OCI-M1 (cell line): ENCODE measurements around the gene GNAS-AS1.

Experiments used
- DNase-seq: peaks from one replicate; lab custom pipeline; 2025; lab: John Stamatoyannopoulos, UW

GNAS-AS1 gene

DNA sequence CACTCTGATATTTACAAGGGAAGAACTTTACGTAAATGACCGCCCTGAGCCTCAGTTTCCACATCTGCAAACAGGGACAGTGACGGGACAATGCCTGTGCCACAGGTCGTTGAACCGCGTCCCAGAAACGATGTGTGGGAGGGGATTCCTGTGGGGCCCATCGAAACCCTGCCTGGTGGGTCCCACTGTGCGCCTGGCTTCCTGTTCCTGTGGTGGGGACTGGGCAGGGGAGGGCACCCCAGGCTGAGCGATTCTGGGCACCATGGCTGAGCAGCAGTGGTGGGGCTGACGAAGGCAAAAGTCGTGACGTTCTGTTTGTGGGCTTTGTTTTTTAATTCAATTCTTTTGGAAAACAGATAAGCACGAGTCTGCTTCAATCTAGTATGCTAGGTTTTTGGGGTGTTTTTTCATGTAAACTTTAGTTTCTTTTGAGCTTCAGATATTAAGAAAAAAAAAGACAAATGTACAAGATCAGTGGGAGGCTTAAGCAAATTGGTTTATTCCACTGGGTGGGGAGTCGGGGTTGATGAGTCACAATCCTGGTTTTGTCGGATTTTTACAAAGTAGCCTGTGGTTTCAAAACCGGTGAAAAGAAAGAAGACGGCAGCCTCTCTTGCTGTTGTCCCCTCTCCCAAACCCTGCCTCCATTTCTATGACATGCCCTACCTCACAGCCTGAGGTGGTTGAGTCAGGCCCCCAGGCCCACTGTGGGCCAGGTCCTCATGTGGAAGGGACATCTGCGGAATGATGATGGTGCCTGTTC lies 40.4 kb downstream of the GNAS-AS1 start:
- DNase-seq, result peak; percentile 1

DNA sequence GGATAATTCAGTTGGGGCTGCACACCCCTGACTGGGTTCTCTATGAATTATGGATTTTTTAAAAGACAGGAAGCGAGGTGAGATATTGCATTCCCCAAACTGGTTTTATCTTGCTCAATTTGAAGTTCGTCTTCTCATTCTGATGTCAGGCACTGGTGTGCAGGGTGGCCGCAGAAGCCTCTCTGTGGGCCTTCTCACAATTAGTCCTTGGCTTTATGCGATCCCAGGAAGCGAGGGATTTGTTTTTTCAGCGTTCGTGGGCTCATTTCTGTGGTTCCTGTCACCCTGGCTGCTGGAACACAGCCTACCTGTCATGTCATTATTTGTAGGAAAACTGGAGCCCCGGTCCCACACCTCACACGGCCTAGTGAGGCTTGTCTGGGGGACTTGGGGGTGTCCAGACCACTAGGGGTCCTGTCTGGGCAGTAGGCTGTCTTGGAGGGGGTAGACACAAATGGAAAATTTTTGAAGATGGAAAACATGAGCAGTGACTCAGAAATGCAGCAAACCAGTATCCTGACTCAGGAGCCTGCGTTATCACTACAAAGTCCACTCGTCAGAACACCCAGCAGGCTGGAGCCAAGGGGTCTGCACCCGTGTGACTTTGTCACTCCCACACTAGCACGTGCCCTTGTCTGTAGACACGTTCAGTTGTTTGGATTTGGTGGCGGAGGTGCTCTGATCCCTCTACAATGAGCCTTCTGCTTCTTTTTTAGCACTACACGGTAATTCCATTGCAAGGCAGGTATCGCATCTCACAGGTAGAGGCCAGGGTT lies 42.2 kb downstream of the GNAS-AS1 start:
- no peak for DNase-seq

DNA sequence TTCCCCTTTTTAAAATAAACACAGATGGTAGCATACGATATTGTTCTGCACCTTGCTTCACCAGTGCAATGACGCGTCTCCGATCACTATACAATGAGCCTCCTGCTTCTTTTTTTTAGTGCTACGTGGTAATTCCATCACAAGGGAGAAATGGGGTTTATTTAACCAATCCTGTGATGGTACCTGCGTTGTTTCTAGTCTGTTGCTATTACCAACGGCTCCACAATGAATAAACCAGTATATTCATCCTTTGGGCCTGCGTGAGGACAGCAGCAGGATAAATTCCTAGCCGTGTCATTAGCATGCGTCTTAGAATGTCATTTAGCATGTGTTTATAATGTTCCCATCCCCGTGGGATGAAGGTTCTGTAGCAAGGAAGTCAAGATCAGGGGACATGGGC lies 42.9 kb downstream of the GNAS-AS1 start:
- DNase-seq, result no peak

DNA sequence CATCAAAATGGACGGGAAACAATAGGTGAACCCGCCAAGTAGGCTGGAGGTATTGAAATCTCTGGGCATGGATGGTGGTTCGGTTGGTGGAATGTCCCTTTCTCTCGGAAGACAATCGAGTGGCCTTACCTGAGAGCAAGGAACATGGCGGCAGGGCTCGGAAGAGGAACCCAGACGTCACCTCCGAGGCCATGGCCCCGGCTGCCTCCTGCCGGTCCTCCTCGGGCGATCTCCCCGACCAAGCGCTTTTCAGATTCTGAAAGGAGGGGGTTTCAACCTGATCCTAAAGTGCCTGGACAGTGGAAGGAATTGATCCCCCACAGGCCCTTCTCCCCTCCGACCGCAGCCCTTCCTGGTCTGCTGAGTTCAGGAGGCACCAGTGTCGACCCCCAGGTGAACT lies 47.2 kb downstream of the GNAS-AS1 start:
- no peak for DNase-seq

DNA sequence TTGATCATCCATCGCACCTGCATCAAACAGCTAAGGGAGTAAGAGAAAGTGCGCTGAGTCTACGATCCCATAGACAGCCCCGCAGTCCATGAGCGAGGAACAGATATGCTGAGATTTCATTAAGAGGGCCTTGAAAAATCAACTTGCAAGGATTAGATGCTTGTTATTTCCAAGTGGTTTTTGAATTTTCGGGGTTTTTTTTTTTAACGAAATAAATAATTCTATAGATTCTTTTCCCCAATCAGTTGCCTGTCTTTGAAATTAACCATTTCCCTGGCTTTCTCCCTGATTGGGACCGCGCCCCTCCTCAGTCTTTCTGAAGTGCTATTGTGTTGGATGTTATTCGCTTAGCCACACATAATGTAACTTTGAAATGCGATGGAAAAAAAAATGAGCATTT lies 48.6 kb downstream of the GNAS-AS1 start:
- no peak for DNase-seq

DNA sequence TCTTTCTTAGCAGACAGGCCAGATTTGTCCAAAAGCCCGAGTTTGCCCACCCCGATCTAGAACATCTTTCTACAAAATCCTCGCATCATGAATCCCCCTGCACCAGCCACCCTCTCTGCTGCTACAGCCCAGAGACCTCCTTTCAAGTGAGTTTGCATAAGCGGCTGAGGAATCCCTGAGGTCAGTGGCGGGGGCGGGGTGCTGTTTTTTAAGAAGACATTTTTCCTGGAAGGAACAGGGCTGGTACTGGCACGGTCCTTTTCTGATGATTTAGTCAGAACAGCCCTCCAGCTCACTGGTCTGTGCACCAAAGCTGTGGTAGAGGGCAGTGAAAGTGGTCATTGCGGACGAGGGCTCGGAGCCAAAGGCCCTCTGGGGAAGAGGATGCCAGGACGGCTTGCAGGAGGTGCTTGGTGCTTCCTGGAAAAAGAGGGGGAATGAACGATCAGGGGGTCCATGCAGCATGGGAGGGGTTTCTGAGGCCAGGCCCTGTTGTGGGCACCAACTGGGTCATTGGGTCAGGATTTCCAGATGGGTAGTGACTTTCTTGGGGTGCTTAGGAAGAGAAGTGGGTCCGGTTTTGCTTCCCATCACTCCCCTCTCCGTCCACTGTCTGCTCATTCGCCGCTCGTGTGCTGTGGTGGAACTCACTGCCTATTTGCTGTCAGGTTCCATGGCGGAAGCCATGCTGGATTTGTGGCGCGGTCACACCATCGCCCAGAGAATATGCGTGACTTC lies 50.4 kb downstream of the GNAS-AS1 start:
- DNase-seq, result no peak

DNA sequence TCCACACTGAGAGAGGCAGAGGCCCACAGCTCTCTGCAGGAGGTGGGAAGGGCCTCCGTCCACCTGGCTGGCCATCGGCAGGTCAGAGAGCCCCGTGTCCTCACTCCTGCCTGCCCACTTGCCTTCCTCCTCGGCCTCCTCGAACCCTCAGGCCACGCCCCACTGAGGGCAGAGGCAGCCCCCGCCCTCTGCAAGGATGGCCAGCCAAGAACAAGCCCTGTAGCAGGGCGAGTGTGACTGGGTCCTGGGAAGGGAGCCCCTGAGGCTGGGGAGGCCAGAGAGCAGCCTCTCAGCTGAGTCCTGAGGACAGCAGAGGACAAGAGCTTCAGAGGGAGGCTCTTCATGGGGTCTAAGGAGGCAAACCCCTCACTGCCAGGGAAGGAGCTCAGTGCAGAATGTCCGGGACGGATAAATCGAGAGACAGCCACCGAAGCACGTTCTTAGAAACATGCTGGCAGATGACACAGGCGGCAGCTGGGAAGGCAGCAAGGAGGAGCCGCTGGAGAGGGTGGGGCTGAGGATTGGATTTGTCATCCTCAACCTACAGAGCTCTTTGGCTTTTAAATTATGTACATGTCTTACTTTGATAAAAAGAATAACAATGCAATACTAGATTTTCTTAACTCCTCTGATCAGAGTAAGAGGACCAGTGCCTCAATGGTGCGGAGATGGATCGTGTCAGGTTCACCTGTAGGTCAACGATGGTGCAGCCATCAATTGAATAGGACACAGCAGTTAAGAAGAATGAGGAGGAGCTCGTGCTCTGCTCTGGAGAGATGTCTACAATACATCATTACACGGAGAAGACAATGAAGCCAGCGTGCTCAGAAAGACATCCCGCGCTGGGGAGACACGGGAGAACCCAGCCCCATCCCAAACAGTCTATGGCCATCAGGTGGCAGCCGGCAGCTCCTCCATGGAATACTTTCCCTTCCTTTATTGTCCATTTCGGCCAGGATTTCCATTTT lies 53.0 kb downstream of the GNAS-AS1 start:
- DNase-seq, result no peak

DNA sequence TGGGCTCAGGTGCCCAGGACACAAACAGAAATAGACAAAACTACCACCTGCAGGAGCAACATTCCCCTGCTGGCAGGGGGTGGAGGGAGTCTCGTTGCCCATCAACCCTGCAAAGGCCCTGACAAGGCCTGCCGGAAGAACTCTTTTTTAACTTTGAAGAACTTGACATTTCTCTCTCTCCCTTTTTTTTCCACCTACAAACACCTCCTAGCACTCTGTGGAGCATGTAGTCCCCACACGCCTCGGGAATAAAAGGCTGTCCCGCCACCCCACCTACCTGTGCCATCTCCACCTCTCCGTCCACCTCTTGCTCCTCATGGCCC lies 54.8 kb downstream of the GNAS-AS1 start:
- DNase-seq, result no peak

DNA sequence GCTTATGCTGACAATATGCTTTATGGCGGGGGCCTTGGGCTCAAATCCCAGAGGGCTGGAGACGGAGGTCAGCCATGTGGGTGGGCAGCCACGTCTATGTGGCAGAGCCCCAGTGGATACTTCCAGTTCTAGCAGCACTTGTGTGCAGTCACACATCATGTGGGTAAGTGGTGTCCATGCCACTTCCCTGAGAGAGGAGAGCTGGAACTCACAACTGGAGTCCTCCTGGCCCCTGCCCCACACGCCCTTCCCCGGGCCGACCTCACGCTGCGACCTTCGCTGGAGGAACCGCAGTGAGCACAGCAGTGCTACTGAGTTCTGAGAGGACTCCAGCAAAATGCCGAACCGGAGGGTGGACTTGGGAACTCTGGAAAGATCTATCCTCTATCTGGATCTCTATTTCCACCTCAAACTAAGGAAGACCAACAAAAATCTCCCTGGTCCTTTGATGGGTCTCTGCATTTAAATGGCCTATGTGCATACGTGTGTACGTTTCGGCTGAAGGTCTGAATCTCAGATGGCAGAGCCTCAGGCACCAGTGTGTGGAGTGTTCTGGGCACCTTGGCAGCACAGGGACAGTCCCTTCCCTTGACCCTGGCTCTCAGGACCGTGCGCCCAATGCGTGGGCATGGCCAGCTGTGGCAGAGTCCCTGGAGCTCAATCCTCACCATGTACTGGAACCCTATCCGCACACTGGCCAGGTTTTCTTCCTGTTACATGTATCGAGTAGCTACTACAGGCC lies 55.4 kb downstream of the GNAS-AS1 start:
- no peak for DNase-seq

DNA sequence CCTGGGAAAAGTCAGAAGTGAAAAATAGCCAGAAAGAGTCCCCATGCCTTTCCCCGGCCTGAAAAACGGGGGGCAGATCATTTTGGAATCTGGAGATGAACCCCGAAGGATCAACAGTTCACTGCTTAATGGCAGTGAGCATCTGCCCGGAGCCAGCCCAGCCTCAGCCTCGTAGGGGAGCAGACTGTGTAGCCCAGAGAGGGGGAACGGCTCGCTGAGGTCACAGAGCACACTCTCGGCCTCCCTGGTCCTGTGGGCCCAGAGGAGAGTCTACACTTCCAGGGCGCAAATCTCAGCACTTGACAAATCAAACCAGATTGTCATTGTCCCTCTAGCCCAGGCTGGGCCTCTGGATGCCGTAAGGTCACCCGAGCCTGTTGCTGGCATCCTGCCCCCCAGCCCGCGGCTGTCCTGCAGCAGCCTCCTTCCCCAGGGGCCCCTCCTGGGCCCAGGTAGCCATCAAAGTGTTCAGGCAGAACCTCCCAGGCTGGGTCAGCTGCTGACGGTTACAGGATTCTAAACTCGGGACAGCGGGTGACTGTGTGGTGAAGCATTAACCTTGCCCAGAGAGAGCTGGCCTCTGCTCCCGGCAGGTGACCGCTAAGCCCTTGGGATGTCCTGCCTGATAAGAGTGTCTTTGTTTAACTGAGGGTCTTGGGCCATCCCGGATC lies 56.1 kb downstream of the GNAS-AS1 start:
- no peak for DNase-seq

DNA sequence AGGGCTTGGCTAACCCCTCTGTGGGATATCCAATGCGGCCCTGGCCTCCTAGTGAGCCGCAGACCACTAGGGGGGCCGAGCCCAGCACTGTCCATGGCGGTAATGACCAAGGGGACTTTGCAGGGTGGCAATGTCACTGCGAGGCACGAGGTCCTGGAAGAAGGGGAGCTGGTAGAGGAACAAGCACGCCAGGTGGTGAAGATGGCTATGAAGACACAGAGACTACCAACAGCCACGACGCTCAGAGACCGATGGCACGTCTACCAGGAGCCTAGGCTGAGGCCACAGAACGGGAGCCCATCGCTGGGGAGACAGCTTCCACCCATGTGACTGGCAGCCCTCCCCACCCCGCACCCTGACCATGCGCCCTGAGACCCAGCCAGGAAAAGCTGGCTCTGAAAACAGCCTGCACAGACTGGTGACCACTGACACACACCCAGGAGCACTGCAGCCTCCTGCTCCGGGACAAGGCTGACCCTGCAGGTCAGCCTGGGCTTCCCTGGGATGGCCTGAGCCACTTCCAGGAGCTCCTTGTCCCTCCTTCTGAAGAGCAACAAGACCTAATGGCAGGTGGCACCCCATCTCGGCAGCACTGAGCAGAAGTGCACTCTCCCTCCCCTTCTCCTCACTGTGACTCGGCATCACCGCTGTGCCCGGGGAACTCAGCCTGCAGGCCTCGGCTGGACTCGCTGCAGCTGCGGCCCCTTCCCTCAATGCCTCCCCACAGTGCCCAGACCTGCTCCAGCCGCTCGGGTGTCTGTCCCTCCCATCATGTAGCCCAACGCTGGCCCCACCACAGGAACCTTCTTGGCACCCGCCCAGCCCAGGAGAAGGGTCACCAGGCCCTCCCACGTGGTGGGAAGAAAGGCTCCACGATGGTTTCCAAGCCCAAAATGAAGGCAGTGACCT lies 56.9 kb downstream of the GNAS-AS1 start:
- DNase-seq, result no peak

DNA sequence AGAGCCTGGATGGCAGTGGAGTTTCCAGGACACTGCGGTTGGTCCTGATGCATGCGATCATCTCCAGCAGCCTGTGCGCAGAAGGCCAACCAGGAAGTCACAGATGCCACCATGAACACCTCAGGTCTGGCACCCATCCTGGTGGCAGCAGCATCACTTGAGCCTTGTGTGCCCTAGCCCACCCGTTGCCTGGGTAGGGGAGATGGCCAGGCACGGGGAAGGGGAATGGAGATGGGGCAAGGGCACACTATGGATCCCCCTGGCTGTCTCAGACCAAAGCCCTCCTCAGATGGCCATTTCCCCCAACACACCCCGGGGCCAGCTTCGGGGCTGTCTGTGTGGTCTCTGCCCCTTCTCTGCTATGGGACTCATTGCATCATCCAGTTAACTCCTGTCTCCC lies 58.3 kb downstream of the GNAS-AS1 start:
- no peak for DNase-seq

DNA sequence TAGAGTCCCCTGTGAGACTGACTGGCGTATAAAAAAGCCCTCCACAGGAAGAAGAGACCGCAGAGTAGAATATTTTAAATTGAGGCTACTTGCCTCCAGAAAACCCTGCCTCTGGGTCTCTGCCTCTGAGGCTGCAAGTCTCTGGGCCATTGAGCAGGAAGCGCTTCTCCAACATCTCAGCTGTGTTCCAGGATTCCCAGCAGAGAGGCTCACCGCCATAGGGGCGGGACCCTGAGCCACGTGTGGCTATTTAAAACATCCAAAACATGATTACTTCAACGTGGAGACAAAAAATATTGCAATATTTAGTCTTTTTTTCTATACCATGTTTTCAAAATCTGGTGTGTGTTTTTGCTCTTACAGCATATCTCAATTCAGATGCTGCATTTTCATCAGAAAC lies 59.4 kb downstream of the GNAS-AS1 start:
- no peak for DNase-seq

DNA sequence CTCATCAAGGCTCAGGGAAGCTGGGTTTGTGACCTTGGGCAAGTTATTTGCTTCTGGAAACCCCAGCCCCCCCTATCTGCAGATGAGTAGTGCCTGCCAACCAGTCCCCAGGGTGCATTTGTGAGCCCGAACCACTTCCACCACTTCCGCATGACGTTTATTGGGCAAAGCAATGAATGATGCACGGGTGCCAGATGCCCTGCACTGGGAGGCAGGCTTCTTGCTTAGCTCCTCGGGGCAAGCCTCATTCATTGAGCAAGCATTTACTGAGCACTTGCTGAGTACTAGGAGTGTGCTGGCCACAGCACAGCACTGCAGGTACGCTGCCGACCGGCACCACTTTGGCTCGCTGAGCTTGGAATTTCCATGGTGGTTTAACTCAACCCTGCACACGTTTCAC lies 60.2 kb downstream of the GNAS-AS1 start:
- DNase-seq, result no peak

DNA sequence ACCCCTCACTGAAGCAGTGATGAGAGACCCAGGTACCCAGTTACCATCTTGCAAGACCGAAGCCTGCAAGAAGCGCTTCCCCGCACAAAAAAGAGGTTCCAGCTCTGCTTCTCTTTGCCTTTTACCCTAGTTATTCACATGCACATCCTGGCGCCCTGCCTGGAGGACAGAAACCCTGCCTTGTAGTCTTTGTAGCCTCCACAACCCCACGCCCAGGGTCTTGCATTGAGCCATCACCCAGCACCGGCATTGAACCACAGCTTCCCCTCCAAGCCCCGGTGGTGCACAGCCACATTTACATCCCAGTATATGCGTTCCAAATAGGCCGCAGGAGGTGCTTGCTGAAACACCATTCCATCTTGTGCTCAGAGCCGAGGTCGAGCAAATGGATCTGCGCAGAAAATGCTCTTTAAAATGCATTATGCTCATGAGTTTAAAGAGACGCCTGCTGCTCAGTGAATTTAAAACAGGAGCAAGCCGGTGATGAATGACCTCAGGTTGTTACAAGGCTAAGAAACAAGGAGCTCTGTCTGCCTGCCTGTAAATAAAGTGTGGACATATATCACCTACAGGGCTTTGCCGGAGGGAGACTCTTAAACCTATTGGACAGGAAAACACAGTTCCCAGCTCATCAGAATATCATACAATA lies 61.7 kb downstream of the GNAS-AS1 start:
- no peak for DNase-seq

DNA sequence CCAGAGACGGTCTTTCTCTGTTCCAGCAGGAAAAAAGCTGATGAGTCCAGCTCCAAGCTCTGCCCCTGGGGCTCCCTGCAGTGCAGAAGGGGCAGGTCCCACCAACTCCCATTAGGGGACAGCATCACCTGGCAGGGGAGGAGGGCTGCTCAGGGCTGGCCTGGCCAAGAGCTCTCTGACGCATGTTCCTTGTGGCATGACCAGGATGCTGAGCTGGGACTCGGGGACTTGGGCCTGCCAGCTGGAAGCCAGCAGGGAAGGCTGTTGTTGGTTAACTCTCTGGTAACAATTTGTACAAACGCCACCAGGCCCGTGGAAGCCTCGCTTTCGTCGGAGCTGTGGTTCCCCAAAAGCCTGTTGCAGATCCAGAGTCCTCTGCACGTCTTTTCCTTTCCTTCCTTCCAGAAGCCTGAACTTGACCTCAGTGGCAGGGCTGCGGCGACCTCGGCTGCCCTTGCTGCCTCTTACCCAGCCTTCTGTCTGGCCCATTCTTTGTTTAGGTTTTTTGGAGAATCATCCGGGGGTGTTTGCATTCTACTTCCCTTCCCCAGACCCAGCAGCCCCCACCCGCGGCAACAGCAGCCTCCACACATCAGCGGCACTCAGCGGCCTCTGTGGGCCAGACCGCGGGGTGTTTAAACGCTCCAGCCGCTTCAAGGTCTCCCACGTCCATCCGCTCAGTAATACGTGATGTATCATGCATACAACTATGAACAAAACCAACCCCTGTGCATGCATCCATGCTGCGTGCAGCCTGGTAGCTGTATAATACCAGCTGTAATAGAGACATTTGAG lies 63.3 kb downstream of the GNAS-AS1 start:
- DNase-seq, result no peak

DNA sequence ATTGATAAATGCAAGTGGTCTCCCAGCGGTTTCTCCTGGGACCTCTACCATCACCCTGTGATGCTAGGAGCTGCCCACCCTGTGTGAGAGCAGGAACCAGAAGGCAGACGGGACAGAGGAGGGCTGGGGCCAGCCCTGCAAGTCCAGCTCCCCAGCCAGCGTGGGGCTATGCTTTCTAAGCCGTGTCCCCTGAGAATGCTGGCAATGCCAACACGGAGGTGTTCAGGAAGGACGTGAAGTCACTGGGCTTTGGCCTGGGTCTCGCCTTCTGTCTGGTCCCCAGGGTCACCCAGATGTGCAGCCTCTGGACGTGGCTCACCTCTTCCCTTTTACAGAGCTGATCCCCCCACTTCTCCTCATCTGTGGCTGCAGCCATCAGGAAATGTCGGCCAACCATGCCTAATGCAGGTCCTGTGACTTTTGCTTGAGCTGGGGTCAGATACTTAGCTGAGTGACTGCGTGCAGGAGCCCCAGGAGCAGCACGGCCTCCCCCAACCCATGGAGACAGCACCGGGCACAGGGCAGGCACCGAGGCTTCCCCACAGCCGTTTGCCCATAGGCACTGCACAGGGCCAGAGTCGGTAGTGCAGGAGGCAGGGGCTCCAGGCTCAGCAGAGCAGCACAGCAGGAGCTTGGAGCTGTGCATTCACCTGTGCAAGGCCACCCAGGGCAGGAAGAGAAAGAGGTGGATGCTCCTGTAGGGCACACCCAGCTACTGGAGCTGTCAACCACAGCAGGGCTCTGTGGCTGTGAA lies 66.2 kb downstream of the GNAS-AS1 start:
- DNase-seq, result no peak
